Neutrophil (primary cell): ENCODE data around the gene PIKFYVE.
A peak's percentile ranks its signal among the peaks of the same experiment; 100 is the strongest.

Experiments used
- H3K27ac ChIP-seq: fragments of 200-600 bp; sonication (generic); 2 replicates; pipeline ENCODE4 v1.5.1; 2016; ENCODE audit warnings: mild to moderate bottlenecking, moderate library complexity
- H3K27me3 ChIP-seq: fragments of 200-600 bp; sonication (generic); 2 replicates; pipeline ENCODE4 v1.6.0; 2016; ENCODE audit warnings: mild to moderate bottlenecking
- H3K36me3 ChIP-seq: fragments of 200-600 bp; sonication (generic); 2 replicates; pipeline ENCODE4 v1.5.1; 2017
- H3K4me1 ChIP-seq, 2 experiments: fragments of 200-600 bp in 1 of 2; sonication (generic) in 1 of 2; 1 replicate in 1 of 2; 2 replicates in 1 of 2; pipeline versions ENCODE4 v1.5.1 to v1.6.1; 2013 to 2016; ENCODE audit warnings: low read depth in 1 of 2, low read length in 1 of 2, mild to moderate bottlenecking in 1 of 2, moderate library complexity in 1 of 2; ENCODE audit not compliant: control insufficient read depth in 1 of 2, insufficient read depth in 1 of 2
- H3K4me3 ChIP-seq, 2 experiments: fragments of 200-600 bp in 1 of 2; sonication (generic) in 1 of 2; 1 replicate in 1 of 2; 2 replicates in 1 of 2; pipeline ENCODE4 v1.5.1; 2013 to 2016; ENCODE audit warnings: low read depth in 1 of 2, low read length in 1 of 2, mild to moderate bottlenecking in 1 of 2, moderate library complexity in 1 of 2
- H3K9me3 ChIP-seq: fragments of 200-600 bp; sonication (generic); 2 replicates; pipeline ENCODE4 v1.5.1; 2016
- TF ChIP-seq, protein P1 (sequence below): fragments of 200-600 bp; sonication (generic); IDR thresholded peaks from 2 replicates; pipeline ENCODE4 v1.5.1; 2016; ENCODE audit warnings: antibody characterized with exemption

PIKFYVE gene

DNA sequence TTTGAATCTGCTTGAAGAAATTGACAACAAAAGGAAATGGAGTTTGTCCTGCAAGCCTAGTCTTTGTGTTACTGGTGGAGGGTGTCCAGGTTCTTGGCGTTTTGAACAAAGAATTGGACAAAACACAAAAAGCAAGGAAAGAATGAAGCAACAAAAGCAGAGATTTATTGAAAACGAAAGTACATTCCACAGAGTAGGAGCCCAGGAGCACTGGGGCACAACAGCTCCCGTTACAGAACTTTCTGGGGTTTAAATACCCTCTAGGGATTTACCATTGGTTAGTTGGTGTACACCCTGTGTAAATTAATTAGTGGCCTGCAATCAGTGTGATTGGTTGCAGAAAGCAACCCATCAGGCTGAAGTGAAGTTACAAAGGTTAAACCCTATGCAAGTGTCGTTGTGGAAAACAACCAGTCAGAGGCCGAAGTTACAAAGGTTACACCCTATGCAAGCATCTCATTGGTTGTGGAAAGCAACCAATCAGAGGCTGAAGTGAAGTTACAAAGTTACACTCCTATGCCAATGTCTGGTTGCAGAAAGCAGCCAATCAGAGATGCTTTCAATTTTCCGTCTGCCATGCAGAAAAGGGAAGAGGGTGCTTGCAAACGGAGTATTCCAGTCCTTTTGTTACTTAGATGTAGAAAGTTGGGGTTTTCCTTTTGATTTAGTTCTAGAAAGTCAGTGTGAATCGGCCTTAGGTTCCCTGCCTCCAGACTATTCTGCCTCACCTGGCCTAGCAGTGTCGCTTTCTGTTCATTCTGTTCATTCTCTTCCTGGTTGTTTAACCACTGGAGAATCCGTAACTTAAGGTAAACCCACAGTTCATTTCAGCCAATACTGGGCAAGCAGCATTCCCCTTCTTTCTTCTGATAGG is 92.9 kb downstream of the PIKFYVE start:
- peak overlapping the region; percentile 80 for H3K27ac ChIP-seq
- peaks cover 15 to 71% of the 10 kb centered on the region in 2 experiments for H3K4me1 ChIP-seq
- H3K36me3 ChIP-seq, result peaks cover 16% of the 10 kb centered on the region
- TF ChIP-seq, protein P1, sequence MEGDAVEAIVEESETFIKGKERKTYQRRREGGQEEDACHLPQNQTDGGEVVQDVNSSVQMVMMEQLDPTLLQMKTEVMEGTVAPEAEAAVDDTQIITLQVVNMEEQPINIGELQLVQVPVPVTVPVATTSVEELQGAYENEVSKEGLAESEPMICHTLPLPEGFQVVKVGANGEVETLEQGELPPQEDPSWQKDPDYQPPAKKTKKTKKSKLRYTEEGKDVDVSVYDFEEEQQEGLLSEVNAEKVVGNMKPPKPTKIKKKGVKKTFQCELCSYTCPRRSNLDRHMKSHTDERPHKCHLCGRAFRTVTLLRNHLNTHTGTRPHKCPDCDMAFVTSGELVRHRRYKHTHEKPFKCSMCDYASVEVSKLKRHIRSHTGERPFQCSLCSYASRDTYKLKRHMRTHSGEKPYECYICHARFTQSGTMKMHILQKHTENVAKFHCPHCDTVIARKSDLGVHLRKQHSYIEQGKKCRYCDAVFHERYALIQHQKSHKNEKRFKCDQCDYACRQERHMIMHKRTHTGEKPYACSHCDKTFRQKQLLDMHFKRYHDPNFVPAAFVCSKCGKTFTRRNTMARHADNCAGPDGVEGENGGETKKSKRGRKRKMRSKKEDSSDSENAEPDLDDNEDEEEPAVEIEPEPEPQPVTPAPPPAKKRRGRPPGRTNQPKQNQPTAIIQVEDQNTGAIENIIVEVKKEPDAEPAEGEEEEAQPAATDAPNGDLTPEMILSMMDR, result no peak
- H3K9me3 ChIP-seq, result no peaks in the 10 kb centered on the region
- H3K4me3 ChIP-seq, result peak overlapping the region; percentile 43 to 71
- no peaks in the 10 kb centered on the region for H3K27me3 ChIP-seq

DNA sequence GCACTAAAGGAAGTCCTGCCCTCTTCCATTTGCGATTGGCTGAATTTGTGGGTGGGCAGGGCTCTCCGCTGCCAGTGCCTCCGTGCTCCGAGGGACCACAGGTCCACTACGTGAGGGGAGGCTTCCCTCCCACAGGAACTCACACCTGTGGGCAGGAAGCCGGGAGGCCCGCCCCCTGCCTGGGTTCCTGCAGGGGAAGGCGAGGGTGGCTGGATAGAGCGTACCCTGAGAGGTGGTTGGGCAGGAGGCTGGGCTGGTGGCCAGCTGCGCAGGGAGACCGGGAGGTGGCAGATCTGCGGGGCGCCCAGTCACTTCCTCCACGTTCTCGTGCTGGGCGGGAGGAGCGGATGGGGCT is 93.6 kb downstream of the PIKFYVE start:
- TF ChIP-seq, protein P1, result no peak
- Histone ChIP-seq H3K9me3 (no peaks in the 10 kb centered on the region), H3K4me1 (peaks cover 14 to 66% of the 10 kb centered on the region in 2 experiments), H3K36me3 (peaks cover 10% of the 10 kb centered on the region), H3K27me3 (no peaks in the 10 kb centered on the region), H3K4me3 (peak overlapping the region; percentile 43 to 71), H3K27ac (peak overlapping the region; percentile 80)

DNA sequence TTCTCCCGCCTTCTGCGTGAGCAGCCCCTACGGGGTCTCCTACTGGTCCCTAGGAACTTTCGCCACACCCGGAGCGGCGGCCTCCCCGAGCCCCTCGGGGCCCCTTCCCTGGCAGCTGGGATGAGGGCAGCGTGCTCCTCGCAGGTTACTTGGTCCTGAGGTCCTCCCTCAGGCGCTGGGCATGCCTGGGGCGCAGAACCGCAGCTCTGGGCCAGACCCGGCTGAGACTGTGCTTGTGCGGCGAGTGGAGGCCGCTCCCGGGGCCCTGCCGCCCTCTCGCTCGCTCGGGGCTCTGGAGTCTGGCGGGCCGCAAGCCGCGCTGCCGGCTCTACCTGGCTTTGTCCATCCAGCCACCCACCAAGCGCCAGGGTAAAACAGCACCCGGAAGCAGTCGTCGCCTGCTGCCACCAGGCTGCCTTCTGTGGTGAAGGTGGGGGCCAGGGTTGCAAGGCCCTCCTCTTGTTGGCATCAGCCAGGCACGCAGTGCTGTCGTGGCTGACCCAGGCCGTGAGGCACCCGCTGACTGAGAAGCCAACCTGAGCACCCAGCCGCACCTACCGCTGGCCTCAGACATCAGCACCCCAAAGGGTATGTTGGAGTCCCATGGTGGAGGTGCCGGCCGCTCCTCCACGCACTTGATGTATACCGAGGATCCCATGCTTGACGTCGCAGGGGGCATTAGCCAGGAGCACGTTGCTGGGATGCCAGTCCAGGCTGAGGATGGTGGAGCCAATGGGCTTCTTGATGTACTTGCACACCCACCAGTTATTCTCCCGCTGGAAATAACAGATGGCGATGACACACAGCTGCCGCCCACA is 94.4 kb downstream of the PIKFYVE start:
- H3K4me1 ChIP-seq, result peaks cover 6 to 57% of the 10 kb centered on the region in 2 experiments
- peak overlapping the region in 1 of 2 experiments; percentile 71 for H3K4me3 ChIP-seq
- H3K36me3 ChIP-seq, result peaks cover 2% of the 10 kb centered on the region
- no peaks in the 10 kb centered on the region for H3K27me3 ChIP-seq
- H3K27ac ChIP-seq, result peak overlapping the region; percentile 80
- H3K9me3 ChIP-seq, result no peaks in the 10 kb centered on the region
- TF ChIP-seq, protein P1, result no peak

DNA sequence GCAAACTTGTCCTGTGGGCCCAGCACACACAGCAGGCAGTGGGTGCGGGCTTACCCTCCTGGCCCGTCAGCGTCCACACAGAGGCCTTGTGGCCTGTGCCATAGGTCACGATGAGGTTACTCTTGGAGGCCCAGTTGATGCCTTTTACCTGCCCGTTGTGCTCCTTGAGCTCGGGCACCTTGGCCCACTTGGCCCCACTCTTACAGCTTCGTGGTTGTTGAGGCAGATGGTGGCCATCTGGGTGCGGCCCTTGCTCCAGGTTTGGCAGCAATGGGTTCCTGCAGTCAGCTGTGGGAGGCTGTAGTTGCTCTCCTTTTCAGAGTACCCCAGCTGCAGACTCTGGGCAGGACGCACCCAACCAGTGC is 95.0 kb downstream of the PIKFYVE start:
- H3K4me3 ChIP-seq, result no peak overlapping the region
- H3K27ac ChIP-seq, result peak overlapping the region; percentile 80
- no peaks in the 10 kb centered on the region for H3K36me3 ChIP-seq
- no peaks in the 10 kb centered on the region for H3K9me3 ChIP-seq
- no peaks in the 10 kb centered on the region for H3K27me3 ChIP-seq
- H3K4me1 ChIP-seq, result peaks cover 0 to 51% of the 10 kb centered on the region in 2 experiments
- TF ChIP-seq, protein P1, result no peak

DNA sequence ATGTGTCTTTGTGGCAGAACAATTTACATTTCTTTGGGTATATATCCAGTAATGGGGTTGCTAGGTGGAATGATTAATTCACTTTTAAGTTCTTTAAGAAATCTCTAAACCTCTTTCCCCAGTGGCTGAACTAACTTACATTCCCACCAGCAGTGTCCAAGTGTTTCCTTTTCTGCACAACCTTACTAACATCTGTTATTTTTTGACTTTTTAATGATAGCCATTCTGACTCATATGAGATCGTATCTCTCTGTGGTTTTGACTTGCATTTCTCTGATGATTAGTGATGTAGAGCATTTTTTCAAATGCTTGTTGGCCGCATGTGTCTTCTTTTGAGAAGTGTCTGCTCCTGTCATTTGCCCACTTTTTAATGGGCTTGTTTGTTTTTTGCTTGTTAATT is 97.4 kb downstream of the PIKFYVE start:
- Histone ChIP-seq H3K9me3 (no peaks in the 10 kb centered on the region), H3K27ac (no peak overlapping the region), H3K4me1 (peaks cover 8 to 40% of the 10 kb centered on the region in 2 experiments), H3K36me3 (no peaks in the 10 kb centered on the region), H3K27me3 (no peaks in the 10 kb centered on the region), H3K4me3 (no peak overlapping the region)
- TF ChIP-seq, protein P1, result no peak
